ENCODE measurements around the gene SETBP1.

GRCh38 chr18:45086777-45087176, 406.1 kb downstream of the SETBP1 start:
- no peak for TF ChIP-seq CTCF (IDR thresholded peaks at IDR 0.05)
- no peak for TF ChIP-seq POLR2A (IDR thresholded peaks at IDR 0.05)

Measured in lower leg skin (tissue), 3 donors.